NCI-H1417 (cell line): ENCODE results near the gene TRPM2.

ENCODE experiments used
- DNase-seq, 3 experiments: peaks; one replicate each; lab custom pipeline; 2025; lab: John Stamatoyannopoulos, UW

The TRPM2 gene

GRCh38 chr21:44431300-44431699 is 77.9 kb downstream of the TRPM2 start:
- no peak for DNase-seq

GRCh38 chr21:44432841-44433790 is 79.7 kb downstream of the TRPM2 start:
- DNase-seq = no peak

GRCh38 chr21:44433791-44434567 is 80.6 kb downstream of the TRPM2 start:
- no peak for DNase-seq

- no peak for DNase-seq
These were observed 81.1 kb downstream of the TRPM2 start for GRCh38 chr21:44434568-44434925.

- no peak for DNase-seq
These were observed 81.7 kb downstream of the TRPM2 start for GRCh38 chr21:44434936-44435635.

GRCh38 chr21:44436111-44436611 is 82.7 kb downstream of the TRPM2 start:
- no peak for DNase-seq

- no peak for DNase-seq
These were observed 83.5 kb downstream of the TRPM2 start for GRCh38 chr21:44436958-44437357.

- DNase-seq = no peak
These were observed 83.9 kb downstream of the TRPM2 start for GRCh38 chr21:44437371-44437695.

- no peak for DNase-seq
These were observed 84.4 kb downstream of the TRPM2 start for GRCh38 chr21:44437696-44438431.

- DNase-seq = no peak
These were observed 85.2 kb downstream of the TRPM2 start for GRCh38 chr21:44438531-44439210.

GRCh38 chr21:44439211-44439600 is 85.8 kb downstream of the TRPM2 start:
- DNase-seq = no peak

GRCh38 chr21:44440241-44441040 is 87.0 kb downstream of the TRPM2 start:
- DNase-seq = no peak

- no peak for DNase-seq
These were observed 87.6 kb downstream of the TRPM2 start for GRCh38 chr21:44441041-44441400.

- DNase-seq = no peak
These were observed 88.3 kb downstream of the TRPM2 start for GRCh38 chr21:44441581-44442265.

- DNase-seq = no peak
These were observed 89.1 kb downstream of the TRPM2 start for GRCh38 chr21:44442266-44443125.

GRCh38 chr21:44443291-44443890 is 90.0 kb downstream of the TRPM2 start:
- no peak for DNase-seq

GRCh38 chr21:44443891-44444285 is 90.5 kb downstream of the TRPM2 start:
- no peak for DNase-seq

GRCh38 chr21:44444286-44444931 is 91.0 kb downstream of the TRPM2 start:
- no peak for DNase-seq
